Left lung (tissue), 10 donors: ENCODE measurements around the gene COG4. TPM values are rescaled to one million over a fixed set of nuclear protein-coding genes. Genes with fewer than 3 reads are reported as not detected.

Experiments
- ATAC-seq: fragments of 200-7000 bp; cut with Tn5 transposase; one replicate; pipeline ENCODE4 v1.9.1; 2020; ENCODE audit warnings: moderate library complexity
- DNase-seq, 4 donors: peaks; one replicate each; pipeline ENCODE4 v3.0.0-alpha.2; 2013 to 2020
- H3K27ac ChIP-seq, 2 donors: fragments of 200-600 bp; sonication (generic) in 1 of 2; one replicate each; pipeline versions ENCODE4 v1.5.0 to v1.8.0; 2020 to 2021
- H3K27me3 ChIP-seq, 2 donors: fragments of 200-600 bp; sonication (generic) in 1 of 2; one replicate each; pipeline versions ENCODE4 v1.5.0 to v1.8.0; 2020 to 2021
- H3K36me3 ChIP-seq, 2 donors: fragments of 200-600 bp; sonication (generic) in 1 of 2; one replicate each; pipeline versions ENCODE4 v1.5.0 to v1.8.0; 2020 to 2021
- H3K4me1 ChIP-seq, 2 donors: fragments of 200-600 bp; one replicate each; pipeline ENCODE4 v1.8.0; 2021
- H3K4me3 ChIP-seq, 2 donors: fragments of 200-600 bp; sonication (generic) in 1 of 2; one replicate each; pipeline versions ENCODE4 v1.5.0 to v1.8.0; 2020 to 2021; ENCODE audit warnings: mild to moderate bottlenecking in 1 of 2
- H3K9me3 ChIP-seq, 2 donors: fragments of 200-600 bp; sonication (generic) in 1 of 2; one replicate each; pipeline versions ENCODE4 v1.5.0 to v1.8.0; 2020 to 2021
- CTCF ChIP-seq, 2 donors: fragments of 200-600 bp; sonication (generic) in 1 of 2; IDR thresholded peaks; one replicate each; pipeline versions ENCODE4 v1.5.0 to v1.8.0; 2021; ENCODE audit warnings: antibody characterized with exemption in 2 of 2
- intact Hi-C, 2 donors: fragments of 100-400 bp; cut with DNase I; formaldehyde crosslinking; loops; one replicate each; pipeline versions ENCODE4 v1.11.2 to v1.14.2; 2022
- polyA plus RNA-seq, 6 donors: library from polyadenylated mRNA; unstranded; fragments of 120-200 nt; gene quantifications; one replicate each; pipeline ENCODE4 v1.2.1, GENCODE V29; 2013; ENCODE audit not compliant: insufficient read length in 6 of 6
- total RNA-seq, 2 donors: library from RNA; stranded (reverse); fragmentation: NEBNext Ultra II Directional; extraction: Animal tissue kit (Norgen Biotek cat#: 25700); gene quantifications; one replicate each; pipeline ENCODE4 v1.2.1, GENCODE V29; 2021
- donor health status: DM: no; HTN: yes; CAD: no.
- donor health status: DM: no; HTN: no; CAD: no.

The COG4 gene
- total and polyA plus RNA-seq, 8 donors: 56.0 to 66.7 (median 59.1) TPM

- H3K9me3 ChIP-seq: no peaks in the 10 kb centered on the region
- intact Hi-C loops: loop anchor here in 1 of 2 donors (10.0 kb wide), 1 partner anchor 82 kb away; no protein-coding TSS in a partner anchor
- DNase-seq (no peak), ATAC-seq (peak; percentile 59)
- no peak overlapping the region for H3K4me3 ChIP-seq
- no peaks in the 10 kb centered on the region for H3K27me3 ChIP-seq
- peaks cover 0 to 16% of the 10 kb centered on the region in 2 donors for H3K4me1 ChIP-seq
- no peak for TF ChIP-seq CTCF (IDR thresholded peaks at IDR 0.05)
- H3K36me3 ChIP-seq: peaks cover 0 to 78% of the 10 kb centered on the region in 2 donors
- no peak overlapping the region for H3K27ac ChIP-seq
Measured at GRCh38 chr16:70476272-70477020, 46.9 kb downstream of the COG4 start.

- no peak for TF ChIP-seq CTCF (IDR thresholded peaks at IDR 0.05)
- H3K4me3 ChIP-seq: no peak overlapping the region
- ATAC-seq (no peak), DNase-seq (no peak)
- peaks cover 0 to 16% of the 10 kb centered on the region in 2 donors for H3K4me1 ChIP-seq
- H3K27me3 ChIP-seq: no peaks in the 10 kb centered on the region
- H3K9me3 ChIP-seq: no peaks in the 10 kb centered on the region
- H3K36me3 ChIP-seq: peaks cover 0 to 66% of the 10 kb centered on the region in 2 donors
- H3K27ac ChIP-seq: no peak overlapping the region
- intact Hi-C loops: loop anchor here in 1 of 2 donors (10.0 kb wide), 1 partner anchor 80 kb away; no protein-coding TSS in a partner anchor
Measured at GRCh38 chr16:70475054-70475871, 48.1 kb downstream of the COG4 start.

GRCh38 chr16:70474320-70475053, 48.9 kb downstream of the COG4 start:
- Histone ChIP-seq H3K27ac (no peak overlapping the region), H3K9me3 (no peaks in the 10 kb centered on the region), H3K36me3 (peaks cover 0 to 58% of the 10 kb centered on the region in 2 donors), H3K4me3 (no peak overlapping the region), H3K27me3 (no peaks in the 10 kb centered on the region), H3K4me1 (peaks cover 0 to 16% of the 10 kb centered on the region in 2 donors)
- intact Hi-C loops: loop anchor here in 1 of 2 donors (10.0 kb wide), 1 partner anchor 80 kb away; no protein-coding TSS in a partner anchor
- TF ChIP-seq CTCF (IDR thresholded peaks at IDR 0.05): no peak
- DNase-seq (no peak), ATAC-seq (no peak)

GRCh38 chr16:70473446-70474319, 49.7 kb downstream of the COG4 start:
- H3K9me3 ChIP-seq: no peaks in the 10 kb centered on the region
- no peaks in the 10 kb centered on the region for H3K27me3 ChIP-seq
- H3K4me1 ChIP-seq: peaks cover 0 to 10% of the 10 kb centered on the region in 2 donors
- H3K4me3 ChIP-seq: no peak overlapping the region
- DNase-seq (peak in 1 of 4 donors; percentile 78), ATAC-seq (no peak)
- H3K36me3 ChIP-seq: peaks cover 0 to 57% of the 10 kb centered on the region in 2 donors
- no peak overlapping the region for H3K27ac ChIP-seq
- intact Hi-C loops: loop anchor here in 1 of 2 donors (10.0 kb wide), 1 partner anchor 79 kb away; no protein-coding TSS in a partner anchor
- no peak for TF ChIP-seq CTCF (IDR thresholded peaks at IDR 0.05)
